GM23338 (cell line): Measurements from ENCODE around the gene ST8SIA4. TPM values are rescaled to one million over a fixed set of nuclear protein-coding genes. Genes with fewer than 3 reads are reported as not detected.

Source experiments
- ATAC-seq: fragments of 200-7000 bp; cut with Tn5 transposase; 3 replicates; pipeline ENCODE4 v1.9.1; 2020
- DNase-seq: peaks from one replicate; pipeline ENCODE4 v3.0.0-alpha.2; 2015; ENCODE audit warnings: low spot score
- H2AFZ ChIP-seq: fragments of 200-600 bp; sonication (generic); 2 replicates; pipeline ENCODE4 v1.8.0; 2016; ENCODE audit warnings: antibody characterized with exemption, mild to moderate bottlenecking, moderate library complexity
- H3F3A ChIP-seq: fragments of 200-600 bp; sonication (generic); replicated peaks from 2 replicates; pipeline ENCODE4 v1.8.0; 2017; ENCODE audit warnings: antibody characterized with exemption, mixed run types, low read depth
- H3K27ac ChIP-seq: fragments of 200-600 bp; sonication (generic); 2 replicates; pipeline ENCODE4 v1.6.1; 2016; ENCODE audit warnings: low read depth
- H3K27me3 ChIP-seq: fragments of 200-600 bp; sonication (generic); 2 replicates; pipeline ENCODE4 v1.8.0; 2016; ENCODE audit warnings: mild to moderate bottlenecking, mixed run types, moderate library complexity; ENCODE audit not compliant: insufficient read depth
- H3K36me3 ChIP-seq: fragments of 200-600 bp; sonication (generic); 2 replicates; pipeline ENCODE4 v1.8.0; 2016; ENCODE audit warnings: mild to moderate bottlenecking; ENCODE audit not compliant: insufficient read depth
- H3K4me1 ChIP-seq: fragments of 200-600 bp; sonication (generic); 2 replicates; pipeline ENCODE4 v1.8.0; 2016; ENCODE audit warnings: mild to moderate bottlenecking, moderate library complexity; ENCODE audit not compliant: insufficient read depth
- H3K4me2 ChIP-seq: fragments of 200-600 bp; sonication (generic); 2 replicates; pipeline ENCODE4 v1.7.1; 2017; ENCODE audit warnings: mixed run types
- H3K4me3 ChIP-seq: fragments of 200-600 bp; sonication (generic); 2 replicates; pipeline ENCODE4 v1.6.1; 2016; ENCODE audit warnings: mixed run types
- H3K79me2 ChIP-seq: fragments of 200-600 bp; sonication (generic); replicated peaks from 2 replicates; pipeline ENCODE4 v1.8.0; 2017; ENCODE audit warnings: mild to moderate bottlenecking; ENCODE audit not compliant: insufficient read depth
- H3K9me2 ChIP-seq: fragments of 200-600 bp; sonication (generic); 2 replicates; pipeline ENCODE4 v1.8.0; 2017; ENCODE audit not compliant: insufficient read depth
- H4K20me1 ChIP-seq: fragments of 200-600 bp; sonication (generic); replicated peaks from 2 replicates; pipeline ENCODE4 v1.8.0; 2017; ENCODE audit warnings: mild to moderate bottlenecking; ENCODE audit not compliant: insufficient read depth
- H3K27ac Mint-ChIP-seq: 2 replicates; pipeline ENCODE4 v1.8.0; 2020; ENCODE audit warnings: inconsistent platforms, mild to moderate bottlenecking, moderate library complexity, mixed read lengths
- H3K27me3 Mint-ChIP-seq: 3 replicates; pipeline ENCODE4 v1.8.0; 2022; ENCODE audit warnings: low read depth, mild to moderate bottlenecking, moderate library complexity, mixed read lengths, inconsistent platforms; ENCODE audit not compliant: insufficient read depth, poor library complexity
- H3K36me3 Mint-ChIP-seq: 3 replicates; pipeline ENCODE4 v1.8.0; 2021; ENCODE audit warnings: low read depth, mild to moderate bottlenecking, inconsistent platforms, moderate library complexity, mixed read lengths
- H3K4me1 Mint-ChIP-seq: 3 replicates; pipeline ENCODE4 v1.8.0; 2020; ENCODE audit warnings: mild to moderate bottlenecking, inconsistent platforms, mixed read lengths
- H3K4me3 Mint-ChIP-seq: 3 replicates; pipeline ENCODE4 v1.8.0; 2021; ENCODE audit warnings: moderate library complexity, mild to moderate bottlenecking, inconsistent platforms, mixed read lengths
- H3K9me3 Mint-ChIP-seq: 3 replicates; pipeline ENCODE4 v1.8.0; 2020; ENCODE audit warnings: moderate library complexity, mild to moderate bottlenecking, inconsistent platforms, mixed read lengths
- CREB1 ChIP-seq: fragments of 250-450 bp; sonication (Bioruptor Pico); IDR thresholded peaks from 2 replicates; pipeline ENCODE4 v1.5.0; 2020; ENCODE audit warnings: low read depth, mild to moderate bottlenecking, moderate library complexity
- EZH2 ChIP-seq: fragments of 200-600 bp; sonication (generic); IDR thresholded peaks from one replicate; pipeline ENCODE4 v1.8.0; 2017; ENCODE audit warnings: antibody characterized with exemption, mild to moderate bottlenecking, low read depth; ENCODE audit not compliant: unreplicated experiment
- EZH2phosphoT487 ChIP-seq: fragments of 200-600 bp; sonication (generic); IDR thresholded peaks from one replicate; pipeline ENCODE4 v1.8.1; 2018; ENCODE audit warnings: antibody characterized with exemption; ENCODE audit not compliant: unreplicated experiment
- JUNB ChIP-seq: IDR thresholded peaks from one replicate; pipeline ENCODE4 v1.6.1; 2016; ENCODE audit warnings: antibody characterized with exemption; ENCODE audit not compliant: unreplicated experiment
- NANOG ChIP-seq: IDR thresholded peaks from 2 replicates; pipeline ENCODE4 v1.6.1; 2016; ENCODE audit warnings: antibody characterized with exemption, borderline replicate concordance
- POLR2AphosphoS5 ChIP-seq: IDR thresholded peaks from 2 replicates; pipeline ENCODE4 v1.6.1; 2016; ENCODE audit warnings: antibody characterized with exemption, low read depth
- ZNF331 ChIP-seq: fragments of 250-450 bp; sonication (Bioruptor Pico); IDR thresholded peaks from 2 replicates; pipeline ENCODE4 v1.5.0; 2020; ENCODE audit warnings: low read depth, mild to moderate bottlenecking, moderate library complexity
- polyA plus RNA-seq: library from polyadenylated mRNA; unstranded; fragments of >200 nt; fragmentation: Nextera tagmentation; extraction: Ambion mirVana; gene quantifications from 2 replicates; pipeline ENCODE4 v1.2.1, GENCODE V29; 2016
- total RNA-seq: library from RNA; depleted of rRNA; stranded (reverse); fragments of >200 nt; shearing (Covaris generic); gene quantifications from 2 replicates; pipeline ENCODE4 v1.2.3, GENCODE V29; 2014
- TF ChIP-seq, protein P1 (sequence below), 2 experiments: fragments of 200-600 bp in 1 of 2; sonication (generic) in 1 of 2; conservative IDR thresholded peaks; 2 replicates each; pipeline versions ENCODE4 v1.5.1 to v1.6.1; 2016 to 2017; ENCODE audit warnings: antibody characterized with exemption in 2 of 2, low read depth in 2 of 2, mild to moderate bottlenecking in 2 of 2, moderate library complexity in 1 of 2
- TF ChIP-seq, protein P2 (sequence below): fragments of 250-450 bp; sonication (Bioruptor Pico); IDR thresholded peaks from 2 replicates; pipeline ENCODE4 v1.5.0; 2020; ENCODE audit warnings: mild to moderate bottlenecking, moderate library complexity

ST8SIA4 gene
- total and polyA plus RNA-seq, 2 experiments from 2014 or later = 0.11 to 0.28 TPM

DNA sequence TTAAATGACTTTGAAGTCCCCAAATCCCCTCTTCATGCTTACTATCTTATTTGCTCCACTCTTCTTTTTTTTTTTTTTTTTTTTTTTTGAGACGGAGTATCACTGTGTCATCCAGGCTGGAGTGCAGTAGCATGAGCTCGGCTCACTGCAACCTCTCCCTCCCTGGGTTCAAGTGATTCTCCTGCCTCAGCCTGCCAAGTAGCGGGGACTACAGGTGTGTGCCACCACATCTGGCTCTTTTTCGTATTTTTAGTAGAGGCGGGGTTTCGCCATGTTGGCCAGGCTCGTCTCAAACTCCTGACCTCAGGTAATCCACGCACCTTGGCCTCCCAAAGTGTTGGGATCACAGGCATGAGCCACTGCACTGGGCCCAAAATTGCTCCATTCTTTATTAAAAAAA, 51.0 kb downstream of the ST8SIA4 start:
- no peaks in the 10 kb centered on the region for H3K36me3 ChIP-seq
- no peaks in the 10 kb centered on the region for H4K20me1 ChIP-seq
- Mint-ChIP-seq H3K4me3 (no peak overlapping the region), H3K4me1 (no peaks in the 10 kb centered on the region), H3K9me3 (no peaks in the 10 kb centered on the region), H3K27ac (no peak overlapping the region), H3K36me3 (no peaks in the 10 kb centered on the region), H3K27me3 (peaks cover 3% of the 10 kb centered on the region)
- no peak overlapping the region for H3K27ac ChIP-seq
- DNase-seq (no peak), ATAC-seq (no peak)
- no peaks in the 10 kb centered on the region for H3K79me2 ChIP-seq
- H3F3A ChIP-seq = no peaks in the 10 kb centered on the region
- no peak overlapping the region for H3K4me3 ChIP-seq
- no peak overlapping the region for H3K4me2 ChIP-seq
- H2AFZ ChIP-seq = no peak overlapping the region
- no peaks in the 10 kb centered on the region for H3K27me3 ChIP-seq
- no peak for TF ChIP-seq NANOG
- TF ChIP-seq EZH2 = no peak
- TF ChIP-seq, protein P1, sequence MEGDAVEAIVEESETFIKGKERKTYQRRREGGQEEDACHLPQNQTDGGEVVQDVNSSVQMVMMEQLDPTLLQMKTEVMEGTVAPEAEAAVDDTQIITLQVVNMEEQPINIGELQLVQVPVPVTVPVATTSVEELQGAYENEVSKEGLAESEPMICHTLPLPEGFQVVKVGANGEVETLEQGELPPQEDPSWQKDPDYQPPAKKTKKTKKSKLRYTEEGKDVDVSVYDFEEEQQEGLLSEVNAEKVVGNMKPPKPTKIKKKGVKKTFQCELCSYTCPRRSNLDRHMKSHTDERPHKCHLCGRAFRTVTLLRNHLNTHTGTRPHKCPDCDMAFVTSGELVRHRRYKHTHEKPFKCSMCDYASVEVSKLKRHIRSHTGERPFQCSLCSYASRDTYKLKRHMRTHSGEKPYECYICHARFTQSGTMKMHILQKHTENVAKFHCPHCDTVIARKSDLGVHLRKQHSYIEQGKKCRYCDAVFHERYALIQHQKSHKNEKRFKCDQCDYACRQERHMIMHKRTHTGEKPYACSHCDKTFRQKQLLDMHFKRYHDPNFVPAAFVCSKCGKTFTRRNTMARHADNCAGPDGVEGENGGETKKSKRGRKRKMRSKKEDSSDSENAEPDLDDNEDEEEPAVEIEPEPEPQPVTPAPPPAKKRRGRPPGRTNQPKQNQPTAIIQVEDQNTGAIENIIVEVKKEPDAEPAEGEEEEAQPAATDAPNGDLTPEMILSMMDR (conservative IDR thresholded peaks at IDR 0.05; ENCODE audit: low read depth in 2 of 2) = no peak
- TF ChIP-seq ZNF331 (CRISPR knock-in tag) = no peak
- TF ChIP-seq POLR2AphosphoS5 = no peak
- TF ChIP-seq EZH2phosphoT487 = no peak
- TF ChIP-seq JUNB = no peak
- TF ChIP-seq, protein P2, sequence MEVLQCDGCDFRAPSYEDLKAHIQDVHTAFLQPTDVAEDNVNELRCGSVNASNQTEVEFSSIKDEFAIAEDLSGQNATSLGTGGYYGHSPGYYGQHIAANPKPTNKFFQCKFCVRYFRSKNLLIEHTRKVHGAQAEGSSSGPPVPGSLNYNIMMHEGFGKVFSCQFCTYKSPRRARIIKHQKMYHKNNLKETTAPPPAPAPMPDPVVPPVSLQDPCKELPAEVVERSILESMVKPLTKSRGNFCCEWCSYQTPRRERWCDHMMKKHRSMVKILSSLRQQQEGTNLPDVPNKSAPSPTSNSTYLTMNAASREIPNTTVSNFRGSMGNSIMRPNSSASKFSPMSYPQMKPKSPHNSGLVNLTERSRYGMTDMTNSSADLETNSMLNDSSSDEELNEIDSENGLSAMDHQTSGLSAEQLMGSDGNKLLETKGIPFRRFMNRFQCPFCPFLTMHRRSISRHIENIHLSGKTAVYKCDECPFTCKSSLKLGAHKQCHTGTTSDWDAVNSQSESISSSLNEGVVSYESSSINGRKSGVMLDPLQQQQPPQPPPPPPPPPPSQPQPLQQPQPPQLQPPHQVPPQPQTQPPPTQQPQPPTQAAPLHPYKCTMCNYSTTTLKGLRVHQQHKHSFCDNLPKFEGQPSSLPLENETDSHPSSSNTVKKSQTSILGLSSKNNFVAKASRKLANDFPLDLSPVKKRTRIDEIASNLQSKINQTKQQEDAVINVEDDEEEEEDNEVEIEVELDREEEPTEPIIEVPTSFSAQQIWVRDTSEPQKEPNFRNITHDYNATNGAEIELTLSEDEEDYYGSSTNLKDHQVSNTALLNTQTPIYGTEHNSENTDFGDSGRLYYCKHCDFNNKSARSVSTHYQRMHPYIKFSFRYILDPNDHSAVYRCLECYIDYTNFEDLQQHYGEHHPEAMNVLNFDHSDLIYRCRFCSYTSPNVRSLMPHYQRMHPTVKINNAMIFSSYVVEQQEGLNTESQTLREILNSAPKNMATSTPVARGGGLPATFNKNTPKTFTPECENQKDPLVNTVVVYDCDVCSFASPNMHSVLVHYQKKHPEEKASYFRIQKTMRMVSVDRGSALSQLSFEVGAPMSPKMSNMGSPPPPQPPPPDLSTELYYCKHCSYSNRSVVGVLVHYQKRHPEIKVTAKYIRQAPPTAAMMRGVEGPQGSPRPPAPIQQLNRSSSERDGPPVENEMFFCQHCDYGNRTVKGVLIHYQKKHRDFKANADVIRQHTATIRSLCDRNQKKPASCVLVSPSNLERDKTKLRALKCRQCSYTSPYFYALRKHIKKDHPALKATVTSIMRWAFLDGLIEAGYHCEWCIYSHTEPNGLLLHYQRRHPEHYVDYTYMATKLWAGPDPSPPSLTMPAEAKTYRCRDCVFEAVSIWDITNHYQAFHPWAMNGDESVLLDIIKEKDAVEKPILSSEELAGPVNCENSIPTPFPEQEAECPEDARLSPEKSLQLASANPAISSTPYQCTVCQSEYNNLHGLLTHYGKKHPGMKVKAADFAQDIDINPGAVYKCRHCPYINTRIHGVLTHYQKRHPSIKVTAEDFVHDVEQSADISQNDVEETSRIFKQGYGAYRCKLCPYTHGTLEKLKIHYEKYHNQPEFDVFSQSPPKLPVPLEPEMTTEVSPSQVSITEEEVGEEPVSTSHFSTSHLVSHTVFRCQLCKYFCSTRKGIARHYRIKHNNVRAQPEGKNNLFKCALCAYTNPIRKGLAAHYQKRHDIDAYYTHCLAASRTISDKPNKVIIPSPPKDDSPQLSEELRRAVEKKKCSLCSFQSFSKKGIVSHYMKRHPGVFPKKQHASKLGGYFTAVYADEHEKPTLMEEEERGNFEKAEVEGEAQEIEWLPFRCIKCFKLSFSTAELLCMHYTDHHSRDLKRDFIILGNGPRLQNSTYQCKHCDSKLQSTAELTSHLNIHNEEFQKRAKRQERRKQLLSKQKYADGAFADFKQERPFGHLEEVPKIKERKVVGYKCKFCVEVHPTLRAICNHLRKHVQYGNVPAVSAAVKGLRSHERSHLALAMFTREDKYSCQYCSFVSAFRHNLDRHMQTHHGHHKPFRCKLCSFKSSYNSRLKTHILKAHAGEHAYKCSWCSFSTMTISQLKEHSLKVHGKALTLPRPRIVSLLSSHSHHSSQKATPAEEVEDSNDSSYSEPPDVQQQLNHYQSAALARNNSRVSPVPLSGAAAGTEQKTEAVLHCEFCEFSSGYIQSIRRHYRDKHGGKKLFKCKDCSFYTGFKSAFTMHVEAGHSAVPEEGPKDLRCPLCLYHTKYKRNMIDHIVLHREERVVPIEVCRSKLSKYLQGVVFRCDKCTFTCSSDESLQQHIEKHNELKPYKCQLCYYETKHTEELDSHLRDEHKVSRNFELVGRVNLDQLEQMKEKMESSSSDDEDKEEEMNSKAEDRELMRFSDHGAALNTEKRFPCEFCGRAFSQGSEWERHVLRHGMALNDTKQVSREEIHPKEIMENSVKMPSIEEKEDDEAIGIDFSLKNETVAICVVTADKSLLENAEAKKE (CRISPR knock-in tag) = no peak
- TF ChIP-seq CREB1 (CRISPR knock-in tag) = no peak
- no peaks in the 10 kb centered on the region for H3K4me1 ChIP-seq
- H3K9me2 ChIP-seq = no peaks in the 10 kb centered on the region
